Measurements from ENCODE around the gene PRKAG2. TPM values are rescaled to one million over a fixed set of nuclear protein-coding genes. Genes with fewer than 3 reads are reported as not detected.

Gene PRKAG2
- total and polyA plus RNA-seq, 2 of the 13 experiments (the other 11 are each of a cell fraction or from before 2014, with no cell fraction given) = 0.90 to 1.3 TPM

- TF ChIP-seq ESRRA (CRISPR knock-in tag; IDR thresholded peaks at IDR 0.05; ENCODE audit: low read depth) = no peak
- TF ChIP-seq KDM5B (CRISPR knock-in tag; IDR thresholded peaks at IDR 0.05; ENCODE audit: borderline replicate concordance) = peak; percentile 68; the same call in 1 of the 2 replicates
- TF ChIP-seq KDM4B (CRISPR knock-in tag; IDR thresholded peaks at IDR 0.05) = peak; percentile 59; the same call in 1 of the 2 replicates
- TF ChIP-seq BHLHE40 (IDR thresholded peaks at IDR 0.05; ENCODE audit: low read length) = peak; percentile 90
- peak; percentile 47; the same call in 1 of the 2 replicates for TF ChIP-seq HDAC2 (CRISPR knock-in tag; IDR thresholded peaks at IDR 0.05)
- TF ChIP-seq FOXA1 (IDR thresholded peaks at IDR 0.05) = no peak
- 0 out of 2 replicates have a peak, but pooled peaks have one; percentile 7 for TF ChIP-seq FOXA1 (CRISPR knock-in tag; IDR thresholded peaks at IDR 0.05)
- no peak for TF ChIP-seq ZNF263 (CRISPR knock-in tag; IDR thresholded peaks at IDR 0.05)
- TF ChIP-seq FOXO1 (CRISPR knock-in tag; IDR thresholded peaks at IDR 0.05) = no peak
- no peak for TF ChIP-seq ZNF773 (CRISPR knock-in tag; IDR thresholded peaks at IDR 0.05; ENCODE audit: borderline replicate concordance)
- peak; percentile 88 for TF ChIP-seq FOSL1 (CRISPR knock-in tag; IDR thresholded peaks at IDR 0.05; ENCODE audit: borderline replicate concordance)
- 0 out of 2 replicates have a peak, but pooled peaks have one; percentile 28 for TF ChIP-seq SIN3A (IDR thresholded peaks at IDR 0.05; ENCODE audit: borderline replicate concordance, low read depth, low read length)
- 0 out of 2 replicates have a peak, but pooled peaks have one; percentile 9 for TF ChIP-seq CREB1 (IDR thresholded peaks at IDR 0.05)
- TF ChIP-seq CREB1 (CRISPR knock-in tag; IDR thresholded peaks at IDR 0.05) = no peak
- no peak for TF ChIP-seq ZNF205 (CRISPR knock-in tag; IDR thresholded peaks at IDR 0.05)
- no peak for TF ChIP-seq ZNF326 (CRISPR knock-in tag; IDR thresholded peaks at IDR 0.05; ENCODE audit: borderline replicate concordance)
- TF ChIP-seq, protein P1, sequence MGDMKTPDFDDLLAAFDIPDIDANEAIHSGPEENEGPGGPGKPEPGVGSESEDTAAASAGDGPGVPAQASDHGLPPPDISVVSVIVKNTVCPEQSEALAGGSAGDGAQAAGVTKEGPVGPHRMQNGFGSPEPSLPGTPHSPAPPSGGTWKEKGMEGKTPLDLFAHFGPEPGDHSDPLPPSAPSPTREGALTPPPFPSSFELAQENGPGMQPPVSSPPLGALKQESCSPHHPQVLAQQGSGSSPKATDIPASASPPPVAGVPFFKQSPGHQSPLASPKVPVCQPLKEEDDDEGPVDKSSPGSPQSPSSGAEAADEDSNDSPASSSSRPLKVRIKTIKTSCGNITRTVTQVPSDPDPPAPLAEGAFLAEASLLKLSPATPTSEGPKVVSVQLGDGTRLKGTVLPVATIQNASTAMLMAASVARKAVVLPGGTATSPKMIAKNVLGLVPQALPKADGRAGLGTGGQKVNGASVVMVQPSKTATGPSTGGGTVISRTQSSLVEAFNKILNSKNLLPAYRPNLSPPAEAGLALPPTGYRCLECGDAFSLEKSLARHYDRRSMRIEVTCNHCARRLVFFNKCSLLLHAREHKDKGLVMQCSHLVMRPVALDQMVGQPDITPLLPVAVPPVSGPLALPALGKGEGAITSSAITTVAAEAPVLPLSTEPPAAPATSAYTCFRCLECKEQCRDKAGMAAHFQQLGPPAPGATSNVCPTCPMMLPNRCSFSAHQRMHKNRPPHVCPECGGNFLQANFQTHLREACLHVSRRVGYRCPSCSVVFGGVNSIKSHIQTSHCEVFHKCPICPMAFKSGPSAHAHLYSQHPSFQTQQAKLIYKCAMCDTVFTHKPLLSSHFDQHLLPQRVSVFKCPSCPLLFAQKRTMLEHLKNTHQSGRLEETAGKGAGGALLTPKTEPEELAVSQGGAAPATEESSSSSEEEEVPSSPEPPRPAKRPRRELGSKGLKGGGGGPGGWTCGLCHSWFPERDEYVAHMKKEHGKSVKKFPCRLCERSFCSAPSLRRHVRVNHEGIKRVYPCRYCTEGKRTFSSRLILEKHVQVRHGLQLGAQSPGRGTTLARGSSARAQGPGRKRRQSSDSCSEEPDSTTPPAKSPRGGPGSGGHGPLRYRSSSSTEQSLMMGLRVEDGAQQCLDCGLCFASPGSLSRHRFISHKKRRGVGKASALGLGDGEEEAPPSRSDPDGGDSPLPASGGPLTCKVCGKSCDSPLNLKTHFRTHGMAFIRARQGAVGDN (CRISPR knock-in tag; IDR thresholded peaks at IDR 0.05) = peak; percentile 58
- no peak for TF ChIP-seq TAF15 (IDR thresholded peaks at IDR 0.05; ENCODE audit: low read depth, low read length, poor library complexity, severe bottlenecking)
- TF ChIP-seq ZKSCAN5 (CRISPR knock-in tag; IDR thresholded peaks at IDR 0.05) = no peak
- TF ChIP-seq, protein P2, sequence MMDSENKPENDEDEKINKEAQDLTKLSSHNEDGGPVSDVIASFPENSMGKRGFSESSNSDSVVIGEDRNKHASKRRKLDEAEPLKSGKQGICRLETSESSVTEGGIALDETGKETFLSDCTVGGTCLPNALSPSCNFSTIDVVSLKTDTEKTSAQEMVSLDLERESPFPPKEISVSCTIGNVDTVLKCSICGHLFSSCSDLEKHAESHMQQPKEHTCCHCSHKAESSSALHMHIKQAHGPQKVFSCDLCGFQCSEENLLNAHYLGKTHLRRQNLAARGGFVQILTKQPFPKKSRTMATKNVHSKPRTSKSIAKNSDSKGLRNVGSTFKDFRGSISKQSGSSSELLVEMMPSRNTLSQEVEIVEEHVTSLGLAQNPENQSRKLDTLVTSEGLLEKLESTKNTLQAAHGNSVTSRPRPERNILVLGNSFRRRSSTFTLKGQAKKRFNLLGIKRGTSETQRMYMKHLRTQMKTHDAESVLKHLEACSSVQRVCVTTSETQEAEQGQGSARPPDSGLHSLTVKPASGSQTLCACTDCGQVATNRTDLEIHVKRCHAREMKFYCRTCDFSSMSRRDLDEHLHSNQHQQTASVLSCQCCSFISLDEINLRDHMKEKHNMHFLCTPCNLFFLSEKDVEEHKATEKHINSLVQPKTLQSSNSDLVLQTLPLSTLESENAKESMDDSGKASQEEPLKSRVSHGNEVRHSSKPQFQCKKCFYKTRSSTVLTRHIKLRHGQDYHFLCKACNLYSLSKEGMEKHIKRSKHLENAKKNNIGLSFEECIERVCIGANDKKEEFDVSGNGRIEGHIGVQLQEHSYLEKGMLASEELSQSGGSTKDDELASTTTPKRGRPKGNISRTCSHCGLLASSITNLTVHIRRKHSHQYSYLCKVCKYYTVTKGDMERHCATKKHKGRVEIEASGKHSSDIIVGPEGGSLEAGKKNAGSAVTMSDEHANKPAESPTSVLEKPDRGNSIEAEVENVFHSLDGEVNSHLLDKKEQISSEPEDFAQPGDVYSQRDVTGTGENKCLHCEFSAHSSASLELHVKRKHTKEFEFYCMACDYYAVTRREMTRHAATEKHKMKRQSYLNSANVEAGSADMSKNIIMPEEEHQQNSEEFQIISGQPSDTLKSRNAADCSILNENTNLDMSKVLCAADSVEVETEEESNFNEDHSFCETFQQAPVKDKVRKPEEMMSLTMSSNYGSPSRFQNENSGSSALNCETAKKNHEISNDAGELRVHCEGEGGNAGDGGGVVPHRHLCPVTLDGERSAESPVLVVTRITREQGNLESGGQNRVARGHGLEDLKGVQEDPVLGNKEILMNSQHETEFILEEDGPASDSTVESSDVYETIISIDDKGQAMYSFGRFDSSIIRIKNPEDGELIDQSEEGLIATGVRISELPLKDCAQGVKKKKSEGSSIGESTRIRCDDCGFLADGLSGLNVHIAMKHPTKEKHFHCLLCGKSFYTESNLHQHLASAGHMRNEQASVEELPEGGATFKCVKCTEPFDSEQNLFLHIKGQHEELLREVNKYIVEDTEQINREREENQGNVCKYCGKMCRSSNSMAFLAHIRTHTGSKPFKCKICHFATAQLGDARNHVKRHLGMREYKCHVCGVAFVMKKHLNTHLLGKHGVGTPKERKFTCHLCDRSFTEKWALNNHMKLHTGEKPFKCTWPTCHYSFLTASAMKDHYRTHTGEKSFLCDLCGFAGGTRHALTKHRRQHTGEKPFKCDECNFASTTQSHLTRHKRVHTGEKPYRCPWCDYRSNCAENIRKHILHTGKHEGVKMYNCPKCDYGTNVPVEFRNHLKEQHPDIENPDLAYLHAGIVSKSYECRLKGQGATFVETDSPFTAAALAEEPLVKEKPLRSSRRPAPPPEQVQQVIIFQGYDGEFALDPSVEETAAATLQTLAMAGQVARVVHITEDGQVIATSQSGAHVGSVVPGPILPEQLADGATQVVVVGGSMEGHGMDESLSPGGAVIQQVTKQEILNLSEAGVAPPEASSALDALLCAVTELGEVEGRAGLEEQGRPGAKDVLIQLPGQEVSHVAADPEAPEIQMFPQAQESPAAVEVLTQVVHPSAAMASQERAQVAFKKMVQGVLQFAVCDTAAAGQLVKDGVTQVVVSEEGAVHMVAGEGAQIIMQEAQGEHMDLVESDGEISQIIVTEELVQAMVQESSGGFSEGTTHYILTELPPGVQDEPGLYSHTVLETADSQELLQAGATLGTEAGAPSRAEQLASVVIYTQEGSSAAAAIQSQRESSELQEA (CRISPR knock-in tag; IDR thresholded peaks at IDR 0.05; ENCODE audit: not compliant biosample characterization) = no peak
- TF ChIP-seq KDM1A (CRISPR knock-in tag; IDR thresholded peaks at IDR 0.05) = peak; percentile 82; the same call in 1 of the 2 replicates
These were observed 122.7 kb downstream of the PRKAG2 start (continued) for GRCh38 chr7:151754142-151754590.
